ENCODE results near the gene ADRM1.

DNA sequence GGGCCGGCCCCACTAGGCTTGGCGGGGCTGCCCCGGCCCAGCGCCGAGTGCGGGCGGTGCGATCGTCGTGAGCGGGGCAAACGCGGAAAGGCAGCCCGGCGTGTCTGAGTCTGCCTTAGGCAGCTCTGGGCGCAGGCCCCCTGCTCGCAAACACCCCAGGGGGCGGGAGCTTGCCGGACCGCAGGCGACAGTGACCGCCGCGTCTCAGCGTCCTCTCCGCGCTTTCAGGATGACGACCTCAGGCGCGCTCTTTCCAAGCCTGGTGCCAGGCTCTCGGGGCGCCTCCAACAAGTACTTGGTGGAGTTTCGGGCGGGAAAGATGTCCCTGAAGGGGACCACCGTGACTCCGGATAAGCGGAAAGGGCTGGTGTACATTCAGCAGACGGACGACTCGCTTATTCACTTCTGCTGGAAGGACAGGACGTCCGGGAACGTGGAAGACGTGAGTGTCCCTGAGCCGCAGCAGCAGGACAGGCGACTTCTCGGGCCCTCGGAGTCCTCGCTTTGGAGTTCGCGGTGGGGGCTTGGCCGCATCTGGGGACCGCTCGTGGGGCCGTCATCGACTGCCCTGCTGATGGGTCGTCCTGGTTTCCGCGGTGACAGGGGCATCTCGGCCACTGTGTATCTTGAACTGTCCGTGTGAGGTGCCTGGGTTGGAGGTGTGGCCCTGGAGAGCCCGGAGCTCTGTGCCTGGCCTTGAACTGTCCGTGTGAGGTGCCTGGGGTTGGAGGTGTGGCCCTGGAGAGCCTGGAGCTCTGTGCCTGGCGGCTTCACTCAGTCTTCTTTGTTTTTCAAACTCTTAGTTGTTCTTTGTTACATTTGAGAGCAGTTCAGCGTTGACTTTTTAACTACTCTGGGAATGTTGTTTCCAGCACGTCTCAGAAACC, 786 bp downstream of the ADRM1 start:
- TF ChIP-seq, protein P1, sequence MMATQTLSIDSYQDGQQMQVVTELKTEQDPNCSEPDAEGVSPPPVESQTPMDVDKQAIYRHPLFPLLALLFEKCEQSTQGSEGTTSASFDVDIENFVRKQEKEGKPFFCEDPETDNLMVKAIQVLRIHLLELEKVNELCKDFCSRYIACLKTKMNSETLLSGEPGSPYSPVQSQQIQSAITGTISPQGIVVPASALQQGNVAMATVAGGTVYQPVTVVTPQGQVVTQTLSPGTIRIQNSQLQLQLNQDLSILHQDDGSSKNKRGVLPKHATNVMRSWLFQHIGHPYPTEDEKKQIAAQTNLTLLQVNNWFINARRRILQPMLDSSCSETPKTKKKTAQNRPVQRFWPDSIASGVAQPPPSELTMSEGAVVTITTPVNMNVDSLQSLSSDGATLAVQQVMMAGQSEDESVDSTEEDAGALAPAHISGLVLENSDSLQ (IDR thresholded peaks at IDR 0.05): no peak
- no peak for TF ChIP-seq FOXA1 (IDR thresholded peaks at IDR 0.05)
- no peak for TF ChIP-seq SP1 (IDR thresholded peaks at IDR 0.05)

All from HEK293T (cell line).